Measurements from ENCODE around the gene TPCN1.

Gene TPCN1

DNA sequence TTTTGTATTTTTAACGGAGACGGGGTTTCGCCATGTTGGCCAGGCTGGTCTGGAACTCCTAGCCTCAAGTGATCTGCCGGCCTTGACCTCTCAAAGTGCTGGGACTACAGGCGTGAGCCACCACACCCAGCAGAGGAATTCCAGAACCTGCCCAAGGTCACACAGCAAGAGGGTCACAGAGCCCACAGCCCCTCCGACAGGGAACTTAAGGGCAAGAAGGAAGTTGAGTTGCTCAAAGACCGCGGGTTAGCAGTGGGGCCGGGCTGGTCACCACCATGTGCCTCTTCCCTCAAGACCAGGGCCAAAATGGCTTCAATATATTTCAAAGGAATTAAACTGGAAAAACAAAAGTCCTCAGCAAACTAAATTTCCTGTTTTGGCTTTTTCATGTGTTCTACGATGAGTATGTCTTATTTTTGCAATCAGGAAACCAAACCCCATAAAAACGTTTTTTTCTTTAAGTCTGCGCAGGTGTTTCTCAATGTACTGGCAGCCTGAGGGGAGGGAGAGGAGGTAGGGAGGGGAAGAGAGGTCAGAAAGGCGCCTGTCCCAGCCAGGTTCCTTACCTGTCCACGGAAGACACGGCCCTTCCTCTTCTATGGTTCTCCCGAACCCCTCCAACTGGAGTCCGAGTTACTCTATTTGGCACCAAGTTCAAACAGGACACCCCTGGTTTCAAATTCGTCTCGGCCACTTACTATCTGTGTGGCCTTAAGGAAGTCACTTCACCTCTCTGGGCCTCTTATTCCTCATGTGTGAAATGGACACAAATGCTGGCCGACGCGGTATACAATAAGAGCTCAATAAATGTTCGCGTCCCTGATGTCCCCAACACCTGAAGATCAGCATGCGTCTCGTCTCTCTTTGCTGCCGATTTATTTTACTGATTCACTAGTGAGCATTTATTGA, 112.9 kb downstream of the TPCN1 start:
- DNase-seq = no peak

DNA sequence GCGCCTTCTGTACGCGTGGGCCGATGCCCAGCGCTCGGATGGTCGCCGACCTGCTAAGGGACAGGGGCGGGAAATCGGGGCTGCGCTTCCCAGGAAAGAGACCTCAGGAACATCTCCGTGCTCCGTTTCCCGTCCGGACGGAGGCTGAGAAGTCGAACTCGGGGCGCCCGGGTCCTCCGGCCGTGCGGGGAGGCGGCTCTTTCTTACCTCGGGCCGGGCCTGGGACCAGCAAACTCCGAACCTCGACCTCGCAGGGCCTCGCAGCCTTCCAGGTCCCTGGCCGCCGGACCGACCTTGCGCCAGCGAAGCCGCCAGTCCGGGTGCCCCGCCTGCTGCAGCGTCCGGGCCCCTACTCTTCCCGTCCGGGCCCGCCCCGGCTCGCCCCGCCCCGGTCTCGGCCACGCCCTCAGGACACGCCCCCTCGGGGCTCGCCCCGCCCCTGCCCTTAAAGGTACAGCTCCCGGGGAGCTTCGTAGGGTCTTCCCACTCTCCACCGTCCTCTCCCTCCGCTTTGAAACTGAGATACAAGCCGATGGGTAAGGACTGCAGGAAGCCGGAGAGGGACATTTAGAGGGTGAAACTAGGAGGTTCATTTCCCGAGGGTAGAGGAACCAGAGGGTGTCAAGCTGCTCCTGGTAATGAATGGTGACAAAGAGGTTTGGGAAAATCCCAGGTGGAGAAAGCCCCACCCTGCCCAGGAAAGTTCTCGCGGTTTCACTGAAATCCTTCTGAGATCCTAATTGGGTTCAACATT, 113.7 kb downstream of the TPCN1 start, which contains the start of gene SLC8B1:
Gene SLC8B1, minus strand, starts transcription at position 324 of the 754 bp plus-strand sequence. CDS start 2,231 bp downstream, outside the sequence.
- DNase-seq = peak in 57 of 58 donors; percentile 12 to 89 (median 77)

DNA sequence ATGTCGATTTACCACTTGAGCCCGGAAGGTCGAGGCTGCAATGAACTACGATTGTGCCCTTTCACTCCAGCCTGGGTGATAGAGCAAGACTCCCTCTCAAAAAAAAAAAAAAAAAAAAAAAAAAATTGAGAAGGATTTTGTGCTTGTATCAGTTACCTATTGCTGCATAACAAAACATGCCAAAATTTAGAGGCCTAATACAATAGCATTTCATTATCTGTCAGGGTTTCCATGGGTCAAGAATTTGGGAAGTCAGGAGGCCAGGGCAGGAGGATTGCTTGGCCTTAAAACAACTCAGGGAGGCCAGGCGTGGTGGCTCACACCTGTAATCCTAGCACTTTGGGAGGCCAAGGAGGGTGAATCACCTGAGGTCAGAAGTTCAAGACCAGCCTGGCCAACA, 118.3 kb downstream of the TPCN1 start:
- DNase-seq = no peak

DNA sequence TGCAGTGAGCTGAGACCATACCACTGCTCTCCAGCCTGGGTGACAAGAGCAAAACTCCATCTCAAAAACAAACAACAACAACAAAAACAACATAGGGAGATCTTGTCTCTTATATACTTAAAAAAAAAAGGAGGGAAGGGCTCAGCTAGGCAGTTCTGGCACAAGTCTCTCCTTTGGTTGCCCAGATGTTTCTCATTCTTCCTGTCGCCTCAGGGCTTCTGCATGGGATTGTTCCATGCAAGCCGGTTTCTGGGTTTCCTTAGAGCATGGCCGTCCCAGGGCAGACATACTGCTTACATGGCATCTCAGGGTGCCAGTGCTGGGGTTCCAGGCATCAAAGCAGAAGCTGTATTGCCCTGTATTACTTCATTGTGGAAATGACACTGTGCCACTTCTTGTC, 118.8 kb downstream of the TPCN1 start:
- no peak for DNase-seq

DNA sequence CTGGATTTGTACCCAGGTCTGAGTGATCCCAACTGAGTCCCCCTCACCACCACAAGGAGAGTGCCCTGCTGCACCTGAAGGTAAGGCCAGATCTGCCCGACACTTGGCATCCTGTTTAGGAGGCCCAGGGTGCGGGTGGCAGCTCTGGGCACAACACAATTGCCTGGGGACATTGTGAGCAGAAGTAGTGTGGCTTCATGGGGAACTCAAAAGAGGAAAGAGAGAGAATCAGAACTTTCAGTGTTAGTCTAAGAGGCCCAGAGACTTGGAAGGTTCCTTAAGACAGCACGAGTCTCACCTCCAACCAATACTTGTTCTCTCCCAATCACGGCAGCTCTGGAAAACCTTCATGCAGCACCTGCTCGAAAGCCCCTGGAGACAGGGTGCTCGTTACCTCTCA, 120.3 kb downstream of the TPCN1 start:
- no peak for DNase-seq

DNA sequence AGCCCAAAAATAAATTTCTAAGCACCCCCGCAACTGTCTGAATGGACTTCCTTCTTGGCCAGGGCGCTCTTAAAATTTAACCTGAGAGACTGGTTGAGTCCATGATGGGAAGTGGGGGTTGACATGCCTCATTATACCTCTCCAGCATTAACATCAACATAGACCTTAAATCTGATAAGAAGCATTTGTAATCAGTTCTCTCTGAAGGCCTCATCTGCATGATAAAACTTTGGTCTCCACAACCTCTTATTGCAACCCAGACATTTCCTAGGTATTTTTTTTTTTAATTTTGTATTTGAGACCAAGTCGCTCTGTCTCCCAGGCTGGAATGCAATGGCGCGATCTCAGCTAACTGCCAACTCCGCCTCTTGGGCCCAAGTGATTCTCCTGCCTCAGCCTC, 124.1 kb downstream of the TPCN1 start:
- DNase-seq = no peak

DNA sequence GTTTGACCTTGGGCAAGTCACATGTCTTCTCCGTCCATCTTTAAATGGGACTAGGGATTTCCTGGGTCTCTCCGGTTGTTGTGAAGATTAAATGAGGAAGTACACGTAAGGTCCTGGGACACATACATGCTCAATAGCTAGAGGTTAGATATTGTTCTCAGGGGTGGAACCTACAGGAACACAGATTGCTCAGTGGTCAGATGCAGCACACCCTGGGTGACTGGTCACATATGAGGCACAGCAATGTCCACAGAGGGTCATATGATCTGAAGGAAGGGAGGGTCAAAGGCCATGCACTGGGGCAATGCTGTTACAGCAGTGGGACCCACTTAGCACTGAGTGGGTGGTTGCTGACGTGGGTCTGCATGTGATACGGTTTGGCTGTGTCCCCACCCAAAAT, 125.1 kb downstream of the TPCN1 start:
- DNase-seq = no peak

DNA sequence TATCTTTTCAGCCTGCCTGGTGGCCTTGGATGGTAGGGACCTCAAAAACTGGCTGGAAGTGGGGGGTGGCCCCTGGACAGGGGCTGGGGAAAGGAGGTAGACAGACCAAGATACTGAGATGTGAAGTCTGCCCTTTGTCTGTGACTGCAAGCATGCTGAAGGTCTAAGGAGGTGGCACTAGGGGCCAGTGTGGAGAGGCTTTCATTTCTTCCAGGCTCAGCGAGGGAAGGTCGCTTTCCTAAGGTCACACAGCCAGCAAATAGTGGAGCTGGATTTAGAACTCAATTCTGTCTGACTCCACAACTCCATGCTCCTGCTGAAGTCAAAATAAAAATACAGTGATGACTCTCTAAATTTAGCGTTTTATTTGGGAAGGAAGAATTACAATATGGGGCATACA, 125.8 kb downstream of the TPCN1 start:
- DNase-seq = no peak

DNA sequence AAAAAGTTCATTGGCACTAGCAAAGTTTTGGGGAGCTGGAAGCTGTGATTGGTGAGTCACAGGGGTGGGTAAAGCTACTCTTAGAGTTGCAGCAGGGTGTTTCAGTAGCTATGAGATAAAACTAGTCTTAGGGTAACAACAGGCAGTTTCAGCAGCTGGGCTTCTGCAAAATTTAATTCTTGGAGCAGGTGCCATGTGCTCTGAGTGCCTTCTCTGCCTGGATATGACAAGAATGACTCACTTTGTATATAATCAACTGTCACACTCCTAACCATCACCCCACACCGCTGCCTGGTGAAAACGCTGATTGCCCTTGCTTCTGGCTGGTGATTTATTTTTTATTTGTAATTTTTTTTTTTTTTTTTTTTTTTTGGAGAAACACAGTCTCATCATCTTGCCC, 126.6 kb downstream of the TPCN1 start:
- DNase-seq = no peak

Measured in anterior cingulate cortex (tissue), 58 donors.